ENCODE measurements around the gene IDUA.
"Not testable (repeated sequence)": the region's sequence is repeated elsewhere in the genome, so short reads cannot be mapped to it uniquely, and the experiment has no call there.

Gene IDUA

GRCh38 chr4:967113-968104, 19.4 kb upstream of the IDUA start:
- no peak for DNase-seq

GRCh38 chr4:968221-968620, 18.6 kb upstream of the IDUA start:
- peak in 2 of 3 experiments; percentile 55 to 70 for DNase-seq

- DNase-seq: peak in 2 of 3 experiments; percentile 43 to 55
These were observed 18.0 kb upstream of the IDUA start for GRCh38 chr4:968621-969394.

GRCh38 chr4:970046-970745, 16.6 kb upstream of the IDUA start:
- no peak for DNase-seq

GRCh38 chr4:970854-971520, 15.9 kb upstream of the IDUA start:
- no peak for DNase-seq

GRCh38 chr4:971666-972500, 15.0 kb upstream of the IDUA start:
- no peak for DNase-seq

- DNase-seq: peak; percentile 29 to 52 (median 48)
These were observed 14.0 kb upstream of the IDUA start for GRCh38 chr4:972651-973424.

GRCh38 chr4:973431-974397, 13.1 kb upstream of the IDUA start, which contains the start of gene DGKQ:
Gene DGKQ, minus strand, starts transcription at chr4:973569. Its CDS starts 87 bp downstream, at chr4:973482.
- peak; percentile 61 to 86 (median 73) for DNase-seq

- no peak for DNase-seq
These were observed 12.2 kb upstream of the IDUA start for GRCh38 chr4:974668-975067.

GRCh38 chr4:976016-976415, 10.8 kb upstream of the IDUA start:
- DNase-seq: not testable (repeated sequence)

GRCh38 chr4:978957-979701, 7.7 kb upstream of the IDUA start:
- DNase-seq: no peak

GRCh38 chr4:982291-982690, 4.6 kb upstream of the IDUA start:
- DNase-seq: no peak

- no peak for DNase-seq
These were observed 4.0 kb upstream of the IDUA start for GRCh38 chr4:982814-983213.

- DNase-seq: no peak
These were observed 2.3 kb upstream of the IDUA start for GRCh38 chr4:984336-985054.

- DNase-seq: no peak
These were observed 1.6 kb upstream of the IDUA start for GRCh38 chr4:985123-985830.

- peak in 1 of 3 experiments; percentile 81 for DNase-seq
These were observed 391 bp upstream of the IDUA start for GRCh38 chr4:986428-986878.
